PFSK-1 (cell line): Measurements from ENCODE around the gene NACC1.

Experiments used
- POLR2AphosphoS5 ChIP-seq: IDR thresholded peaks from 2 replicates; pipeline ENCODE4 v1.6.1; 2012; ENCODE audit warnings: low read depth, mild to moderate bottlenecking, control low read depth, low read length, moderate library complexity
- SIN3A ChIP-seq: IDR thresholded peaks from 2 replicates; pipeline ENCODE4 v1.6.1; 2012; ENCODE audit warnings: mild to moderate bottlenecking, low read length, moderate library complexity, borderline replicate concordance; ENCODE audit not compliant: insufficient read depth
- TAF1 ChIP-seq: IDR thresholded peaks from 2 replicates; pipeline ENCODE4 v1.6.1; 2012; ENCODE audit warnings: low read length, control low read depth, borderline replicate concordance; ENCODE audit not compliant: insufficient read depth
- TF ChIP-seq, protein P1 (sequence below), 2 experiments: IDR thresholded peaks; 2 replicates each; pipeline versions ENCODE4 v1.6.1 to v1.8.0; 2011 to 2012; ENCODE audit warnings: low read depth in 2 of 2, low read length in 2 of 2, control low read depth in 1 of 2, inconsistent platforms in 1 of 2, mild to moderate bottlenecking in 1 of 2, moderate library complexity in 1 of 2; ENCODE audit not compliant: insufficient read depth in 1 of 2

DNA sequence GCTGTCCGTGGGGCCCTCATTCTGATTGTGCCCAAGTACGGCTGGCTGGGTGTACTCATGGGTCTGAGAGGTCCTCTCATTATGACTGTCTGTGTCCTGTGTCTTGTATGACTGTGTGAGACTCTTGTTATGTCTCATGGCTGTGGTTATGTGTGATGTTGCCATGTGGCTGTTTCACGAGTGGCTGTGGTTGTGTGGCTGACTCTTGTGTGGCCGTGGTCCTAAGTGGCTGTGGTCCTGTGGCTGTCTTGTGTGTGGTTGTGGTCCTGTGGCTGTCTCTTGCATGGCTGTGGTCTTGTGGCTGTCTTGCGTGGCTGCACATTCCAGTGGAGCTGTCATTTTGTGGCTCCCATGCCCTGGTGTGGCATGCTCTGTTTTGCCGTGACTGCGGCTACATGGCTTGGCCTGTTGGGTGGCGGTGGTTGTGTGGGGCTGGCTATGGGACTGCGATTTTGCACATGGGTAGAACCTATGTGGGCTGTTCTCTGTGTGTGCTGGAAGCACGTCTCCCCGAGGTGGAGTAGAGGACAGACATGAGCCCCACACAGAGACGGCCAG is 18.0 kb upstream of the NACC1 start:
- TF ChIP-seq TAF1, result no peak
- no peak for TF ChIP-seq POLR2AphosphoS5
- TF ChIP-seq, protein P1, sequence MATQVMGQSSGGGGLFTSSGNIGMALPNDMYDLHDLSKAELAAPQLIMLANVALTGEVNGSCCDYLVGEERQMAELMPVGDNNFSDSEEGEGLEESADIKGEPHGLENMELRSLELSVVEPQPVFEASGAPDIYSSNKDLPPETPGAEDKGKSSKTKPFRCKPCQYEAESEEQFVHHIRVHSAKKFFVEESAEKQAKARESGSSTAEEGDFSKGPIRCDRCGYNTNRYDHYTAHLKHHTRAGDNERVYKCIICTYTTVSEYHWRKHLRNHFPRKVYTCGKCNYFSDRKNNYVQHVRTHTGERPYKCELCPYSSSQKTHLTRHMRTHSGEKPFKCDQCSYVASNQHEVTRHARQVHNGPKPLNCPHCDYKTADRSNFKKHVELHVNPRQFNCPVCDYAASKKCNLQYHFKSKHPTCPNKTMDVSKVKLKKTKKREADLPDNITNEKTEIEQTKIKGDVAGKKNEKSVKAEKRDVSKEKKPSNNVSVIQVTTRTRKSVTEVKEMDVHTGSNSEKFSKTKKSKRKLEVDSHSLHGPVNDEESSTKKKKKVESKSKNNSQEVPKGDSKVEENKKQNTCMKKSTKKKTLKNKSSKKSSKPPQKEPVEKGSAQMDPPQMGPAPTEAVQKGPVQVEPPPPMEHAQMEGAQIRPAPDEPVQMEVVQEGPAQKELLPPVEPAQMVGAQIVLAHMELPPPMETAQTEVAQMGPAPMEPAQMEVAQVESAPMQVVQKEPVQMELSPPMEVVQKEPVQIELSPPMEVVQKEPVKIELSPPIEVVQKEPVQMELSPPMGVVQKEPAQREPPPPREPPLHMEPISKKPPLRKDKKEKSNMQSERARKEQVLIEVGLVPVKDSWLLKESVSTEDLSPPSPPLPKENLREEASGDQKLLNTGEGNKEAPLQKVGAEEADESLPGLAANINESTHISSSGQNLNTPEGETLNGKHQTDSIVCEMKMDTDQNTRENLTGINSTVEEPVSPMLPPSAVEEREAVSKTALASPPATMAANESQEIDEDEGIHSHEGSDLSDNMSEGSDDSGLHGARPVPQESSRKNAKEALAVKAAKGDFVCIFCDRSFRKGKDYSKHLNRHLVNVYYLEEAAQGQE (IDR thresholded peaks at IDR 0.05; ENCODE audit: insufficient read depth in 1 of 2, low read depth in 2 of 2, low read length in 2 of 2), result no peak
- TF ChIP-seq SIN3A, result no peak
